WTC11 (cell line): ENCODE data around the gene GATA2. TPM values are rescaled to one million over a fixed set of nuclear protein-coding genes. Genes with fewer than 3 reads are reported as not detected.

Source experiments
- ATAC-seq: fragments of 200-7000 bp; cut with Tn5 transposase; 2 replicates; pipeline ENCODE4 v1.10.0; 2021; ENCODE audit warnings: mild to moderate bottlenecking, moderate library complexity
- CTCF ChIA-PET: fragments of 300-600 bp; sonication (Branson Sonifier 250); formaldehyde crosslinking; loops from one replicate; lab custom pipeline; 2021; ENCODE audit warnings: antibody characterized with exemption; lab: Charles Lee
- POLR2A ChIA-PET: fragments of 350-600 bp; sonication (Branson Sonifier 250); formaldehyde crosslinking; loops from one replicate; lab custom pipeline; 2021; ENCODE audit warnings: antibody characterized with exemption; lab: Charles Lee
- DNase-seq: peaks from one replicate; pipeline ENCODE4 v3.0.0; 2021; ENCODE audit warnings: low spot score
- H3K27ac Mint-ChIP-seq: 2 replicates; pipeline ENCODE4 v1.8.0; 2021; ENCODE audit warnings: mixed read lengths
- H3K27me3 Mint-ChIP-seq: 2 replicates; pipeline ENCODE4 v1.8.0; 2021; ENCODE audit warnings: low read depth, mild to moderate bottlenecking, moderate library complexity, mixed read lengths
- H3K36me3 Mint-ChIP-seq: 2 replicates; pipeline ENCODE4 v1.8.0; 2021; ENCODE audit warnings: mixed read lengths
- H3K4me1 Mint-ChIP-seq: 2 replicates; pipeline ENCODE4 v1.8.0; 2022; ENCODE audit warnings: mixed read lengths
- H3K4me3 Mint-ChIP-seq: 2 replicates; pipeline ENCODE4 v1.8.0; 2021; ENCODE audit warnings: mild to moderate bottlenecking, moderate library complexity, mixed read lengths
- H3K9me3 Mint-ChIP-seq: 2 replicates; pipeline ENCODE4 v1.8.0; 2021; ENCODE audit warnings: mixed read lengths
- AR ChIP-seq: fragments of 250-450 bp; sonication (Bioruptor Pico); IDR thresholded peaks from 2 replicates; pipeline ENCODE4 v1.9.0; 2021; ENCODE audit warnings: mild to moderate bottlenecking
- ATF3 ChIP-seq: sonication (generic); formaldehyde crosslinking; conservative IDR thresholded peaks from 2 replicates; pipeline ENCODE4 v1.8.1; 2022; ENCODE audit warnings: mild to moderate bottlenecking, missing genetic modification reagents
- CBFB ChIP-seq: sonication (generic); formaldehyde crosslinking; IDR thresholded peaks from 2 replicates; pipeline ENCODE4 v1.8.1; 2022; ENCODE audit warnings: mild to moderate bottlenecking, low read depth, missing genetic modification reagents
- CREB1 ChIP-seq: sonication (generic); formaldehyde crosslinking; IDR thresholded peaks from 2 replicates; pipeline ENCODE4 v1.8.0; 2023; ENCODE audit warnings: mild to moderate bottlenecking, missing genetic modification reagents
- MLX ChIP-seq: sonication (generic); formaldehyde crosslinking; IDR thresholded peaks from 2 replicates; pipeline ENCODE4 v1.8.1; 2023; ENCODE audit warnings: mild to moderate bottlenecking, missing genetic modification reagents, moderate library complexity
- NR3C1 ChIP-seq: sonication (generic); formaldehyde crosslinking; conservative IDR thresholded peaks from 2 replicates; pipeline ENCODE4 v1.8.1; 2023; ENCODE audit warnings: low read depth, mild to moderate bottlenecking, missing genetic modification reagents
- PRDM15 ChIP-seq: sonication (generic); formaldehyde crosslinking; IDR thresholded peaks from 2 replicates; pipeline ENCODE4 v1.8.0; 2022; ENCODE audit warnings: missing genetic modification reagents
- SMAD3 ChIP-seq: sonication (generic); formaldehyde crosslinking; IDR thresholded peaks from 2 replicates; pipeline ENCODE4 v1.8.0; 2022; ENCODE audit warnings: missing genetic modification reagents, mild to moderate bottlenecking, borderline replicate concordance
- STAT6 ChIP-seq: sonication (generic); formaldehyde crosslinking; conservative IDR thresholded peaks from 2 replicates; pipeline ENCODE4 v1.8.1; 2023; ENCODE audit warnings: mild to moderate bottlenecking, low read depth, missing genetic modification reagents, moderate library complexity
- total RNA-seq: library from RNA; stranded (reverse); gene quantifications from 3 replicates; pipeline ENCODE4 v1.2.3, GENCODE V29; 2021
- TF ChIP-seq, protein P1 (sequence below): sonication (generic); formaldehyde crosslinking; IDR thresholded peaks from 2 replicates; pipeline ENCODE4 v1.8.1; 2023; ENCODE audit warnings: mild to moderate bottlenecking, missing genetic modification reagents, moderate library complexity
- TF ChIP-seq, protein P2 (sequence below): fragments of 250-450 bp; sonication (Bioruptor Pico); IDR thresholded peaks from 2 replicates; pipeline ENCODE4 v1.9.0; 2021; ENCODE audit warnings: moderate library complexity, mild to moderate bottlenecking, inconsistent platforms, borderline replicate concordance

Gene GATA2
- total RNA-seq, 1 experiment from 2014 or later: 1.6 TPM

GRCh38 chr3:128496019-128496601, 3.1 kb upstream of the GATA2 start (continued):
- TF ChIP-seq STAT6 (CRISPR knock-in tag): no peak
- TF ChIP-seq, protein P1, sequence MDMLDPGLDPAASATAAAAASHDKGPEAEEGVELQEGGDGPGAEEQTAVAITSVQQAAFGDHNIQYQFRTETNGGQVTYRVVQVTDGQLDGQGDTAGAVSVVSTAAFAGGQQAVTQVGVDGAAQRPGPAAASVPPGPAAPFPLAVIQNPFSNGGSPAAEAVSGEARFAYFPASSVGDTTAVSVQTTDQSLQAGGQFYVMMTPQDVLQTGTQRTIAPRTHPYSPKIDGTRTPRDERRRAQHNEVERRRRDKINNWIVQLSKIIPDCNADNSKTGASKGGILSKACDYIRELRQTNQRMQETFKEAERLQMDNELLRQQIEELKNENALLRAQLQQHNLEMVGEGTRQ (CRISPR knock-in tag): no peak
- no peak for TF ChIP-seq NR3C1 (CRISPR knock-in tag)
- TF ChIP-seq CBFB (CRISPR knock-in tag): no peak
- TF ChIP-seq CREB1 (CRISPR knock-in tag): no peak
- TF ChIP-seq MLX (CRISPR knock-in tag): no peak
- TF ChIP-seq, protein P2, sequence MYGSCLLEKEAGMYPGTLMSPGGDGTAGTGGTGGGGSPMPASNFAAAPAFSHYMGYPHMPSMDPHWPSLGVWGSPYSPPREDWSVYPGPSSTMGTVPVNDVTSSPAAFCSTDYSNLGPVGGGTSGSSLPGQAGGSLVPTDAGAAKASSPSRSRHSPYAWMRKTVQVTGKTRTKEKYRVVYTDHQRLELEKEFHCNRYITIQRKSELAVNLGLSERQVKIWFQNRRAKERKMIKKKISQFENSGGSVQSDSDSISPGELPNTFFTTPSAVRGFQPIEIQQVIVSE: no peak

- Mint-ChIP-seq H3K4me3 (no peak overlapping the region), H3K27ac (no peak overlapping the region), H3K27me3 (peaks cover 99% of the 10 kb centered on the region), H3K4me1 (peaks cover 32% of the 10 kb centered on the region), H3K9me3 (no peaks in the 10 kb centered on the region), H3K36me3 (no peaks in the 10 kb centered on the region)
- CTCF ChIA-PET: interaction anchor here (0.8 to 3.0 kb wide), 6 partner anchors 13 to 113 kb away, joined by 3 to 54 read pairs (median 14); no protein-coding TSS in a partner anchor
- ATAC-seq: no peak
- no peak for DNase-seq
- POLR2A ChIA-PET: no interaction called here
- no peak for TF ChIP-seq PRDM15 (CRISPR knock-in tag)
- no peak for TF ChIP-seq ATF3 (CRISPR knock-in tag)
- no peak for TF ChIP-seq AR (CRISPR knock-in tag)
- TF ChIP-seq SMAD3 (CRISPR knock-in tag): no peak
- TF ChIP-seq, all 79 proteins: peak for 0
Measured at GRCh38 chr3:128495435-128495970, 2.5 kb upstream of the GATA2 start.
